Panc1 (cell line): Measurements from ENCODE around the gene BTG2.

Experiments used
- POLR2AphosphoS5 ChIP-seq: IDR thresholded peaks from 2 replicates; pipeline ENCODE4 v1.6.1; 2012; ENCODE audit warnings: mild to moderate bottlenecking, low read depth, low read length, moderate library complexity
- TF ChIP-seq, protein P1 (sequence below): fragments of 450-650 bp; IDR thresholded peaks from 2 replicates; pipeline ENCODE4 v1.5.1; 2017; ENCODE audit warnings: mild to moderate bottlenecking
- TF ChIP-seq, protein P2 (sequence below), 2 experiments: IDR thresholded peaks; 2 replicates each; pipeline ENCODE4 v1.6.1; 2011 to 2012; ENCODE audit warnings: low read depth in 2 of 2, control low read depth in 1 of 2, low read length in 1 of 2, mild to moderate bottlenecking in 1 of 2, moderate library complexity in 1 of 2; ENCODE audit not compliant: insufficient read depth in 1 of 2

DNA sequence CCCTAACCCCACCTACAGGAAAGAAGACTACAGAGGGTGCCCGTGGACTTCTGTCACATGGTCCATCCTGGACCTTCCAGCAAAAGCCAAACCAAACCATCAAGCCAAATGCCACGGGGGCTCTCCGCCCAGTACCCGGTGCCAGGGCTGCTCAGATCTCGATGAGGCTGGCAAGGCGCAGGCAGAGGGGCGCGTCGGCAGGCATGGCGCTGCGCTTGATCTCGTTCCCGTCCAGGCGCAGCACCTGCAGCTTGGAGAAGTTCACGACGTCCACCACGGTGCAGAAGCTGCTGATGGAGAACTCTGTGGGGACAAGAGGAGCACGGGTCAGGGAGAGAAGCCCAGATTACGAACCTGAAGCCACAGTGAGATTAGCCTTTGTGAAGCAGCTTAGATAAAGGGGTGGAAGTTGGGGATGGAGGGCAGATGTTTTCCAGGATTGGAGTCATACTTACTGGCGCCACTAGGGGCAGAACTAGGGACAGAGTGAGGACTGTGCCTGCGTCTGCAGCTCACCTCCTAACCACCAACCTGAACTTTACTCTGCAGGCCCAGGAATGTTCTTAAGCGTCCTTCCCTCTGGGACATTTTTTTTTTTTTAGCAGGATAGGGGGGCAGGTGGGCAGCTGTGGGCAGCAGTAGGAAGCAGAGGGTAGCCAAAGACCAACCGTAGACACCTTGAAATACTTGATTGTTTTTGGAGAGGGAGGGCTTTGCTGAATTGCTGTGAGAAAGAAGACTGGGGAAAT, 37.0 kb downstream of the BTG2 start:
- TF ChIP-seq, protein P1, sequence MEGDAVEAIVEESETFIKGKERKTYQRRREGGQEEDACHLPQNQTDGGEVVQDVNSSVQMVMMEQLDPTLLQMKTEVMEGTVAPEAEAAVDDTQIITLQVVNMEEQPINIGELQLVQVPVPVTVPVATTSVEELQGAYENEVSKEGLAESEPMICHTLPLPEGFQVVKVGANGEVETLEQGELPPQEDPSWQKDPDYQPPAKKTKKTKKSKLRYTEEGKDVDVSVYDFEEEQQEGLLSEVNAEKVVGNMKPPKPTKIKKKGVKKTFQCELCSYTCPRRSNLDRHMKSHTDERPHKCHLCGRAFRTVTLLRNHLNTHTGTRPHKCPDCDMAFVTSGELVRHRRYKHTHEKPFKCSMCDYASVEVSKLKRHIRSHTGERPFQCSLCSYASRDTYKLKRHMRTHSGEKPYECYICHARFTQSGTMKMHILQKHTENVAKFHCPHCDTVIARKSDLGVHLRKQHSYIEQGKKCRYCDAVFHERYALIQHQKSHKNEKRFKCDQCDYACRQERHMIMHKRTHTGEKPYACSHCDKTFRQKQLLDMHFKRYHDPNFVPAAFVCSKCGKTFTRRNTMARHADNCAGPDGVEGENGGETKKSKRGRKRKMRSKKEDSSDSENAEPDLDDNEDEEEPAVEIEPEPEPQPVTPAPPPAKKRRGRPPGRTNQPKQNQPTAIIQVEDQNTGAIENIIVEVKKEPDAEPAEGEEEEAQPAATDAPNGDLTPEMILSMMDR = peak; percentile 89
- no peak for TF ChIP-seq POLR2AphosphoS5
- TF ChIP-seq, protein P2, sequence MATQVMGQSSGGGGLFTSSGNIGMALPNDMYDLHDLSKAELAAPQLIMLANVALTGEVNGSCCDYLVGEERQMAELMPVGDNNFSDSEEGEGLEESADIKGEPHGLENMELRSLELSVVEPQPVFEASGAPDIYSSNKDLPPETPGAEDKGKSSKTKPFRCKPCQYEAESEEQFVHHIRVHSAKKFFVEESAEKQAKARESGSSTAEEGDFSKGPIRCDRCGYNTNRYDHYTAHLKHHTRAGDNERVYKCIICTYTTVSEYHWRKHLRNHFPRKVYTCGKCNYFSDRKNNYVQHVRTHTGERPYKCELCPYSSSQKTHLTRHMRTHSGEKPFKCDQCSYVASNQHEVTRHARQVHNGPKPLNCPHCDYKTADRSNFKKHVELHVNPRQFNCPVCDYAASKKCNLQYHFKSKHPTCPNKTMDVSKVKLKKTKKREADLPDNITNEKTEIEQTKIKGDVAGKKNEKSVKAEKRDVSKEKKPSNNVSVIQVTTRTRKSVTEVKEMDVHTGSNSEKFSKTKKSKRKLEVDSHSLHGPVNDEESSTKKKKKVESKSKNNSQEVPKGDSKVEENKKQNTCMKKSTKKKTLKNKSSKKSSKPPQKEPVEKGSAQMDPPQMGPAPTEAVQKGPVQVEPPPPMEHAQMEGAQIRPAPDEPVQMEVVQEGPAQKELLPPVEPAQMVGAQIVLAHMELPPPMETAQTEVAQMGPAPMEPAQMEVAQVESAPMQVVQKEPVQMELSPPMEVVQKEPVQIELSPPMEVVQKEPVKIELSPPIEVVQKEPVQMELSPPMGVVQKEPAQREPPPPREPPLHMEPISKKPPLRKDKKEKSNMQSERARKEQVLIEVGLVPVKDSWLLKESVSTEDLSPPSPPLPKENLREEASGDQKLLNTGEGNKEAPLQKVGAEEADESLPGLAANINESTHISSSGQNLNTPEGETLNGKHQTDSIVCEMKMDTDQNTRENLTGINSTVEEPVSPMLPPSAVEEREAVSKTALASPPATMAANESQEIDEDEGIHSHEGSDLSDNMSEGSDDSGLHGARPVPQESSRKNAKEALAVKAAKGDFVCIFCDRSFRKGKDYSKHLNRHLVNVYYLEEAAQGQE (IDR thresholded peaks at IDR 0.05; ENCODE audit: insufficient read depth in 1 of 2, low read depth in 2 of 2, low read length in 1 of 2) = no peak
